Measurements from ENCODE around the gene EBNA1BP2. TPM values are rescaled to one million over a fixed set of nuclear protein-coding genes. Genes with fewer than 3 reads are reported as not detected.

Gene EBNA1BP2
- total RNA-seq, 6 donors from 2014 or later, result 30.6 to 72.8 (median 45.8) TPM

GRCh38 chr1:43156026-43156425, 16.1 kb downstream of the EBNA1BP2 start:
- H3K4me1 ChIP-seq, result no peaks in the 10 kb centered on the region
- 87 to 88% methylated on average over 7 of the region's 7 CpGs for WGBS, 2 donors

GRCh38 chr1:43153443-43153842, 18.6 kb downstream of the EBNA1BP2 start:
- no peak overlapping the region for H3K4me3 ChIP-seq
- no peak for DNase-seq
- ATAC-seq (ENCODE audit: low FRiP score in 2 of 2), result no peak
- H3K27me3 ChIP-seq, result no peaks in the 10 kb centered on the region
- H3K36me3 ChIP-seq, result no peaks in the 10 kb centered on the region
- no peaks in the 10 kb centered on the region for H3K4me1 ChIP-seq
- WGBS, 2 donors, result 91 to 96% methylated on average over 6 of the region's 6 CpGs
- H3K9me3 ChIP-seq, result no peaks in the 10 kb centered on the region
- no peak for TF ChIP-seq POLR2A (IDR thresholded peaks at IDR 0.05)
- no peak for TF ChIP-seq EP300 (IDR thresholded peaks at IDR 0.05)
- no peak for TF ChIP-seq POLR2AphosphoS5 (IDR thresholded peaks at IDR 0.05)
- TF ChIP-seq CTCF (IDR thresholded peaks at IDR 0.05), result no peak
- H3K27ac ChIP-seq, result no peak overlapping the region

More at GRCh38 chr1:43156026-43156425, 16.1 kb downstream of the EBNA1BP2 start:
- no peak for ATAC-seq (ENCODE audit: low FRiP score in 2 of 2)
- Histone ChIP-seq H3K36me3 (no peaks in the 10 kb centered on the region), H3K27ac (no peak overlapping the region), H3K4me3 (no peak overlapping the region), H3K9me3 (no peaks in the 10 kb centered on the region), H3K27me3 (no peaks in the 10 kb centered on the region)
- no peak for DNase-seq
- TF ChIP-seq POLR2A (IDR thresholded peaks at IDR 0.05) (no peak), CTCF (IDR thresholded peaks at IDR 0.05) (no peak), POLR2AphosphoS5 (IDR thresholded peaks at IDR 0.05) (no peak), EP300 (IDR thresholded peaks at IDR 0.05) (no peak)

GRCh38 chr1:43152866-43153265, 19.2 kb downstream of the EBNA1BP2 start:
- DNase-seq (no peak), ATAC-seq (ENCODE audit: low FRiP score in 2 of 2) (no peak)
- Histone ChIP-seq H3K27me3 (no peaks in the 10 kb centered on the region), H3K4me3 (no peak overlapping the region), H3K9me3 (no peaks in the 10 kb centered on the region), H3K27ac (no peak overlapping the region), H3K4me1 (peaks cover 2 to 6% (median 4%) of the 10 kb centered on the region in 4 donors), H3K36me3 (no peaks in the 10 kb centered on the region)
- WGBS, 2 donors, result 43 to 54% methylated on average over 4 of the region's 4 CpGs
- no peak for TF ChIP-seq POLR2AphosphoS5 (IDR thresholded peaks at IDR 0.05)

GRCh38 chr1:43149889-43150288, 22.2 kb downstream of the EBNA1BP2 start:
- Histone ChIP-seq H3K4me3 (no peak overlapping the region), H3K36me3 (no peaks in the 10 kb centered on the region), H3K27ac (no peak overlapping the region), H3K27me3 (peaks cover 0 to 4% (median 0%) of the 10 kb centered on the region in 4 donors), H3K4me1 (peaks cover 7 to 13% (median 9%) of the 10 kb centered on the region in 4 donors), H3K9me3 (no peaks in the 10 kb centered on the region)
- TF ChIP-seq EP300 (IDR thresholded peaks at IDR 0.05), result no peak
- TF ChIP-seq POLR2A (IDR thresholded peaks at IDR 0.05), result no peak
- TF ChIP-seq CTCF (IDR thresholded peaks at IDR 0.05), result no peak
- no peak for TF ChIP-seq POLR2AphosphoS5 (IDR thresholded peaks at IDR 0.05)
- DNase-seq (no peak), ATAC-seq (ENCODE audit: low FRiP score in 2 of 2) (no peak)
- WGBS, 2 donors, result 76 to 83% methylated on average over 5 of the region's 5 CpGs

GRCh38 chr1:43147625-43148327, 24.3 kb downstream of the EBNA1BP2 start:
- no peak overlapping the region for H3K27ac ChIP-seq
- ATAC-seq (ENCODE audit: low FRiP score in 2 of 2), result peak; percentile 77 to 84
- 7 to 8% methylated on average over 31 to 47 of the region's 47 CpGs for WGBS, 2 donors

More at GRCh38 chr1:43147625-43148327, 24.3 kb downstream of the EBNA1BP2 start:
- TF ChIP-seq POLR2A (IDR thresholded peaks at IDR 0.05), result no peak
- no peak for TF ChIP-seq EP300 (IDR thresholded peaks at IDR 0.05)
- no peak for TF ChIP-seq CTCF (IDR thresholded peaks at IDR 0.05)
- TF ChIP-seq POLR2AphosphoS5 (IDR thresholded peaks at IDR 0.05), result no peak
- no peaks in the 10 kb centered on the region for H3K9me3 ChIP-seq
- peak; percentile 89 to 95 for DNase-seq
- H3K4me1 ChIP-seq, result peaks cover 7 to 13% (median 9%) of the 10 kb centered on the region in 4 donors
- peak overlapping the region in 3 of 4 donors; percentile 41 to 45 (median 41) for H3K4me3 ChIP-seq
- no peaks in the 10 kb centered on the region for H3K36me3 ChIP-seq
- H3K27me3 ChIP-seq, result peaks cover 0 to 4% (median 0%) of the 10 kb centered on the region in 4 donors
